GM18499 (cell line): ENCODE results near the gene CDC42EP2.

ENCODE experiments used
- ATAC-seq: cut with Tn5 transposase; IDR thresholded peaks from one replicate; pipeline ENCODE4 v1.9.1; 2021; ENCODE audit warnings: moderate number of reproducible peaks; ENCODE audit not compliant: insufficient read depth, unreplicated experiment

Gene CDC42EP2, protein sequence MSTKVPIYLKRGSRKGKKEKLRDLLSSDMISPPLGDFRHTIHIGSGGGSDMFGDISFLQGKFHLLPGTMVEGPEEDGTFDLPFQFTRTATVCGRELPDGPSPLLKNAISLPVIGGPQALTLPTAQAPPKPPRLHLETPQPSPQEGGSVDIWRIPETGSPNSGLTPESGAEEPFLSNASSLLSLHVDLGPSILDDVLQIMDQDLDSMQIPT

DNA sequence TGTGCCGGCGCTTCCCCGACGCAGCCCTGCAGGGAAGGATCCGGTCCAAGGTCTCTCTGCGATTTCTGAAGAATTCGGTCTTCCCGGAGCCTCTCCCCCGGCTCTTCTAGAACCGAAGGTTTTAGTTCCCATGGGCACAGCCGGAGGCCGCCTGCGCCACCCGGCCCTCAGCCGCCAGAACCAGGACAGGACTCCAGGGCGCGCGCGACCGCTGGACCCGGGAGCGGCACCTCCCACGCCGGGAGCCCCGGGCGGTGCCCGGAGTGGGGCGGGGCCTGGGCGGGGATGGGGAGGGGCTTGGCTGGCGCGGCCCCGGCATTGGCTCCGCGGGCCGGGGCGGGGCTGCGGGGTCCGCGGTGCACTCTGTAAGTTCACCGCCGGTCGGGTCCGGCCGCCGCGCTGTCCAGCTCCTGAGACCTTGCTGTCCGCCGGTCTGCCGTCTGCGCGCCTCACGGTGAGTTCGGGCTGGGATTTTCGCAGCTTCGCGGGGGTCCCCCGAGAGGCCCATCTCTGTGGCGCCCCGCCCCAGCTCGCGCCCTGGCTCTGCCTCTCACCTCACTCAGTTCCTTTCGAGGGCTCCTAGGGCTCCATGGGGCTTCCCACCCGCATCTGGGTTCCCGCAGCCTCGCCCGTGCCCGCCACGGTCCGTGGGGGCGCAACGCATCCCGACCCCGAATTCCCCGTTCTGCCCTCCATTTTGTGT lies at the start of gene CDC42EP2:
Gene CDC42EP2 (plus strand): TSS at position 366 of the 703 bp plus-strand sequence. CDS start 6,033 bp downstream, outside the sequence.
- ATAC-seq, result no peak

DNA sequence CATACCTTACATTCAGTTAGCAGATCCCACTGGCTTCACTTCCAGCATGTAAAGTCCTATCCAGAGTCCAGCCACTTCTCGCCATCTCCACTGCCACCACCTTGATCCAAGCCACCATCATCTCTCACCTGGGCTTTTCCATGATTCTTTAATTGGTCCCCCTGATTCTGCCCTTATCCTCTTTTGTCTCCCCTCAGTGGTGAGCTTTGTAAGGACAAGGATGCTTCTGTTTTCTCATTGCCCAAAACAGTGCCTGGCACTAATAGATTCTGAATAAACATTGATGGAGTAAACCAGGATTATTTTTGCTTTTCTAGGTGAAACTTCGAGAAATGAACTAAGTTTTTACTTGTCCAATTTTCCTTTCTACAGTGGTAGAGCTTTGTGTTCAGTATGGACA lies 48.5 kb upstream of the CDC42EP2 start:
- no peak for ATAC-seq

DNA sequence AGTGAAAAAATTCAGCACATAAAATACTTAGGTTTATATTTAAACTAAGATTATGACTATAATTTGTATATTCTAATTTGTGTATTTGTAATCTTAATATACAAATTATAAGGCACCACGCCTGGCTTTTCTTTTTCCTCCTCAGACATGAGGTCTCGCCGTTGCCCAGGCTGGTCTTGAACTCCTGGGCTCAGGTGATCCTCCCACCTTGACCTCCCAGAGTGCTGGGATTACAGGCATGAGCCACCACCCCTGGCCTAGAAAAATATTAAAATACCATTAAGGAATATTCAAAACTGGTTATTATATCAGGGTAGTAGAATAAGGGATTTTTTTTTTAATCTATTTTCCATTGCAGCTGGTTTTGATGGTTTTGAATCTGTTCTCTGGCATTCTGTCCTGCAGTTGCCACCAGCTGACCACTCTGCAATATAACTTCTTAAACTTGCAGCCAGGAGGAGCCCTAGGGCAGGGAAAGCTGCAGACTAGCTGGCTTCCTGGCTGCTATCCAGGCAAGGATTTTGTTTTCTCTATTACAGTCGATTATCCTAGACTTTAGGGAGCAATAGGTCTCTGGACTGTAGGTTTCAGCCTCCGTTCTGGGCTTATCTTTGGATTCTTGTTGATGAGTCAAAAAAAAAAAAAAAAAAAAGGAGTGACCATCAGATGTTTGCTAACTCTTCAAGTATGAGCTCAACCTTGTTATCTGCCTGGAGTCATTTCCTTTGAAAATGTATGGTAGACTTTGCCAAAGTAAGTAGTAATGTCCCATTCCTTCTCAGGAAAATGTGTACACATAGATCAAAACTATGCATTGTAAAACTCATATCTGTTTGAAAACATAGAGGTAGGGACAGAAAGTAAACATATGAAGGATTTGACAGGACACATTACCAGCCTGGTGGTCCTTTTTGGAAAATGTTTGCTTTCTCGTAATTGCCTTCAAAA lies 39.7 kb upstream of the CDC42EP2 start:
- no peak for ATAC-seq

DNA sequence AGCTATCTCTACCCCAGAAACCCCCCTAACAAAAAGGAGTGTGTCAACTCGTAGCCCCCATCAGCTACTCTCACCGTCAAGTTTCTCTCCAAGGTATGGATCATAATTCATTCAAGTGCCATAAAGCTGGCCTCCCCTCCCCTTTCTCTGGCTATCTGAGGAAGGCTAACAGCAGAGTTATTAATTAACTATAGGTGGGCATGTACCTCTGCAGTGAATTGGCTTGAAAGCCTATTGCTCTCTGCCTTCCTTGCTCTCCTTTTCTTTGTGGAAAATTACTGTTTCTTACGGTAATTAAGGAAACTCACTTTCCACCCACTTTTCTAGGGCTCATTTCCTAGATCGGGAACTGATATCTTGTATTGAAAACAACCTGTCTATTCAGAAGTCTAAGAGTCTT lies 38.8 kb upstream of the CDC42EP2 start:
- no peak for ATAC-seq

DNA sequence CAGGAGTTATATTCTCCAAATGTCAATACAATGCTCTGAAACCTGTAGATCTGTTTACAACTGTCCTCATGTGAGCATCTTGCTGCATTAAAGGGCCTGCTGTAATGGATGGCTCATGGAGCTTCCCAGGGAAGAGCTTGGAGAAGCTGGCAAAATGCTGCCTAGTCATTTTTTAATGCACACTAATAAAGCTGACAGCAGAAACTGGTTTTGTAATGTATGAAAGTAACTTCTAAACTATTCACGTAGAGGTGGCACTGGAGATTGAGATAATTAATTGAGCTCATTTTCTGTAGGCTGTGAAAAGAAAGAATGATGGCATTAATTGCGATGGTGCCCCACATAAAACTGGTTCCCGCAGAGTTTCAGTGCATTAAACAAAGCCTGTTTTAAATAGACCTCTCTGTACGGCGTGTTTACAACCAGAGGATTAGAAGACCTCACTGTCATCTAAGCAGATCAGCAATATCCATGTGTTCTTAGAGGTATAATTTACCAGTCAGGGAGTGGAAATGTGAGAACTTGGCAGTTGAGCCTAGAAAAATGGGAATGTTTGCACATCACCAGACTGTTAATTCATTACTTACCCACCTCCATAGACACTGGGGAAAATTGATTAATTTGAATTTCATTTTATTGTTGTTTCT lies 36.9 kb upstream of the CDC42EP2 start:
- ATAC-seq, result no peak

DNA sequence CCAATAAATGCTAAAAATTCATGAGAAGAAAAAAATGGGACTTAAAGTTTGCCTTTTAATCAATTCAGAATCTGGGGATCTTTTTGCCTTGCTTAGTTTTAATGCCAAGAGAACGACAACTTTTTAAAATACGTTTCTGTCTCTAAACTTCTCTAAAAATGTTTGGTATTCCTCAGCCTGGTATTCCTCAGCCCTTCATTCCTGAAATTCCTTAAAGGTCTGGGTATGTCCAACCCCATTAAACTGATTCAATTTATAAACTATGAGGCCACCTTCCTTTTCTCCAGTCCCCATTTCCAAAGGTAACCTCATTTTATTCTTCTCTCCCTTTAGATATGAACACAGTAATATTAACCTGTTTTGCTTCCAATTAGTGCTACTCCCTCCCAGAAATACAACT lies 36.3 kb upstream of the CDC42EP2 start:
- ATAC-seq, result no peak

DNA sequence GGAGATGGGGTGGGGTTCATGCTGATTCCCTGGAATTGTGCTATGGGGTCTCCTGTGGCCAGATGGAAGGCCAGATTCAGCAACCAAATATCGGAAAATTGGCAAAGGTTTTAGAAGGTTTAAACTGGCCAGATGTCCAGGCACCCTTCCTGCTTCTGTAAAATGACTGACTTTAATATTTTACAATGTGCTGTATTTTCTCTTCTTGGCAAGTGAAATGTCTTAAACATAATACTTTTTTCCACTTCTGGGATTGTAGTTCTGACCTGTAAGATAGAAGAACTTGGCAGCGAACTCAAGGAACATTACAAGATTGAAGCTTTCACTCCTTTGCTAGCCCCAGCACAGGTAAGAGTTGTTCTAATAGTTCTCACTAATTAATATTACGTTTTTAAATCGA lies 35.4 kb upstream of the CDC42EP2 start:
- ATAC-seq, result no peak

DNA sequence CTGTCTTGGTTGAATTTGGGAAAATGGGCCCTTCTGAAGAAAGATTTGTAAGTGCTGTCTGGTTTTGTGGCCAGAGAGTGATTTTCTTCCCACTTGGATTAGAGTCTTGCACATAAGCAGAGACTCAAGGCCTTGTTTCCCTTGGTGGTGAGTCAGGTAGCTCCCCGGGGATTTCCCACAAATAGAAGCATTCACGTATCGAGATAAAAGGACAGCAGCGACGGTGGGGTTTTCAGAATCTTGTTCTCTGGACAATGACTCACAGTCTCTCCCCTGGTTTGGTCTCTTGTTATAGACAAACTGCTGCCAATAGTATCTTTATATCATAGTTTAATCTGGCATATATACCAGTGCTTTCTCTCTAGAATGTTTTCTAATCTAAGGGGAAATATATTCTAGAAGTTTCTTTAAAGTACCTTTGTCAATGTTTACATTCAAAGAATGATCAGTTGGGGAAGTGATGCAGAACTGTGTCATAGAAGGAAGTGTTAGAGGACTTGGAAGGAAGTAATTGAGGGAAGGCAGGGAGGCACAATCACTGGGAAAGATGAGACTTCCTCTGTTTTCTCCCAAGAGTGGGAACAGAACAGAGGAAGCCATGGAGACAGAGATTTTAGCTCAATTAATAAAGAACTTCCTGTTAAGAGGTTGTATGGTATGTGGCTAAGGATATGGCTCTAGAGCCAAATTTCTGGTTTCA lies 34.8 kb upstream of the CDC42EP2 start:
- ATAC-seq, result no peak

DNA sequence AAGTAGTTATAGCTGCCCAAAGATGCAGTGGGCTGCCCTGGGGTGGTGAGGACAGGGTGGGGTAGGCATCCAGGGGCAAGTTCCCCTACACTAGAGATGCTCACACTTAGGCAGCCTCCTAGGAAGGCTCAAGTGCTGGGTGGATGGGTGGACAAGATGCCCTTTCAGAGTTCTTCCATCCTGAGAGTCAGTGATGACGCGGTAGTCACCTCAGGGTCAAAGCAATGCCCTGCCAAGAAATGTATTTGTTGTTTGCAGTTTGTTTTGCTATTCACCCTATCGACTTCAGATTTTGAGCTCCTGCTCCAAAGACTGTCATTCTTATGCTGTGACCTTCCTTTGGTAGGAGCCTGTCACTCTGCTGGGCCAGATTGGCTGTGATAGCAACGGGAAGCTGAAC lies 34.0 kb upstream of the CDC42EP2 start:
- no peak for ATAC-seq

DNA sequence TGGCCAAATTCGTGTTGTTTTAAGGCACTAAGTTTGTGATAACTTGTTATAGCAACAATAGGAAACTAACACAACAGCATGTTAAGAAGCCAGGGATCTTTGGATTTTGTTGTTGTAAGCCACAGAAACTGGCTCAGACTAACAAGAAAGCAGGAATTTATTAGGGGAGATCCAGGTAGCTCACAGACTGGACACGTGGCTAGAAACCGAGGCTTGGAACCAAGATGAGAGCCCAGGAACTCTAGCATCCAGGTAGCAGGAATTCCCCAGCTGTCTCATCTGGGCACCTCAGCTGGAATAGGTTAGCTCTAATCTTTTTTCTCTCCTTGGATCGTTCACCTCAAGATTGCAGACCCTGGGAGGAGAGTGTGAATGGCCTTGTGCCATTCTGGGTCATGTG lies 28.0 kb upstream of the CDC42EP2 start:
- ATAC-seq, result no peak

DNA sequence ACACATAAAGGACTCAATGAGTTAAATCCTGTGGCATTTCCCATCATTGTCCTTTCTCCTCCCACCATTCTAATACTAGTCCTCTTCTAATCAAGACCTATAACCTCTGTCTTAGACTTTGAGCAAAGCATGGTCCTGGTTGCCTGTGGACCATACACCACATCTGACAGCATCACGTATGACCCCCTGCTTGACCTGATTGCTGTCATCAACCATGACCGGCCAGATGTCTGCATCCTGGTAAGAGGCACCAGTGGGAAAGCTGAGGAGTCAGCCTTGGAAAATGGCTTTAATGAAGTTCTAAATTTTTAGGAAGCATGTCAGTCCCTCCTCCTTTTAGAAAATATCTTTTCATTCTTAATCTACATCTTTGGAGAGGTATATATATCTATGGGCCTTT lies 27.1 kb upstream of the CDC42EP2 start:
- no peak for ATAC-seq

DNA sequence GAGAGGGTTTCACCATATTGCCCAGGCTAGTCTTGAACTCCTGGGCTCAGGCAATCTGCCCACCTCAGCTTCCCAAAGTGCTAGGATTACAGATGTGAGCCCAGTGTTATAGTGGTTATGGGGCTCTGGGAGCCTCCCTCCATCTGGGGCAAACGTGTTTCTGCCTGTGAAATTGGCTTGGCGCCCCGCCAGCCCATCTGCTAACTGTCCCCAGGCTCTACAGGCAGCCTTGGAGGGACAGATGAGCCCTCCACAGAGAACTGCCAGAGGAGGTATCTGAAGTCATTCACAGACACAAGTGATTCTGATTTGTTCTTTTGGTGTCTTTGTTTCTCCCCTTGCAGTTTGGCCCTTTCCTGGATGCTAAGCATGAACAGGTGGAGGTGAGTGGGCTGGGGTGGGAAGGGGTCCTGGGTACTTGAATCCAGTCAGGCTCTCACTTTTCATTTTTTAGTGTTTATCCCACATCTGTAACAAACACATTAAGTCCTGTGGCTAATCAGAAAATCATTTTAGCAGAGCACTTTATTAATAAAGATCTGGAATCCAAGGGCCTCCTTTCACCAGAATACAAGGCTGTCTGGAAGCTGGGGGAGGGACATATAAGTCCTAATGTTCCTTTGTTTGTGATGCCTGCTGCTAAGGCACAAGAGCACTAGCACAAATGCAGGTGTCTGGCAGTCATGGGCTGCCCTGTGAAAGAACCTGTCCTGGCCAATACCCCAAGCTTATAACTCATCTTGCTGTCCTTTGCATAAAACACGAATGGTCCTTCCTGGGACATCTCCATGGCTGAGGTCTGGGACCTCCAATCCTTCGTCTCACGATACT lies 25.7 kb upstream of the CDC42EP2 start:
- no peak for ATAC-seq

DNA sequence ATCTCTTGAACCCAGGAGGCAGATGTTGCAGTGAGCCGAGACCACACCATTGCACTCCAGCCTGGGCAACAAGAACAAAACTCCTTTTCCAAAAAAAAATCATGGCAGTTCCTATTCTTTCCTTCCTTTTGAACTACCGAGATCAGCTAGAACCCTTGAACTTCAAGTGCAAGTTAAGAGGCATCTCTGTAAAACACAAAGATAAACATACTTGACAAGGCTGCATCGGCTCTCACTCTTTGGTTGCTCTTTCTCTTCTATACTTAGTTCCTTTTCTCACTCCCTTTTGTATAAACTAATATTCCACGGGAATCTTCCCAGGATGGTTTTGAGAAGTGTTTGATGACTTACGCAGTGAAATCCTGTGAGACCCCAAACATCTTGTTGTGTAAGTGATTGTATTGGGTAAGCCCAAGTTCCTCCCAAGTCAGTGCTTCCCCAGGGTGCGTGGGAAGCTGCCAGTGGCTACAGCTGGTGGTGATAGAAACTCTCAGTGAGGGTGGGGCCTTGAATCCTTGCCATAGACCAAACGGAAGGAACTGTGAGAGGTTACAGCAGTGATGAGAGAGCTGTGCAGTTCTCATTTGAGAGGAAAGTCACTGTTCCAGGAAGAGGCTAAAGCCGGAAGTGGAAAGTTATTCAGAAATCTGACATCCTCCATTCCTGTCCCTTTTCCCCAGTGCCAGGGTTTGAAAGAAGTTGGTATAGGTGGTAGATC lies 24.1 kb upstream of the CDC42EP2 start:
- no peak for ATAC-seq

DNA sequence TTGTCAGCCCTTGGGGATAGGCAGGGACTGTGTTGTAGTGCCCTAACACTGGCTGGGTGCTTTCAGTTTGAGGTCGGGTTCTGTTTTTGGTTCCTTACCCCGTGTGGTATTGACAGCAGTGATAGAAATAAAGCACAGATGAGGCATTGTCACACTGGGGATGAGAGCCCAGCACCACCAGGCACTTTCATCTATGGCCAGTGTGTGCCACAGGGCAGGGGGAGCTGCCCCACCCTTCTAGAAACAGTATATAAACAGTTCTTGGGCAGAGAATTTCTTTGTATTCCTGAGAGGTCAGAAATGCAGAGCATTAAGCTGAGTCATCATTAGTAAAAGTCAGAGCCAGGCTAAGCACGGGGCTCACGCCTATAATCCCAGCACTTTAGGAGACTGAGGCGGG lies 23.1 kb upstream of the CDC42EP2 start:
- ATAC-seq, result no peak

DNA sequence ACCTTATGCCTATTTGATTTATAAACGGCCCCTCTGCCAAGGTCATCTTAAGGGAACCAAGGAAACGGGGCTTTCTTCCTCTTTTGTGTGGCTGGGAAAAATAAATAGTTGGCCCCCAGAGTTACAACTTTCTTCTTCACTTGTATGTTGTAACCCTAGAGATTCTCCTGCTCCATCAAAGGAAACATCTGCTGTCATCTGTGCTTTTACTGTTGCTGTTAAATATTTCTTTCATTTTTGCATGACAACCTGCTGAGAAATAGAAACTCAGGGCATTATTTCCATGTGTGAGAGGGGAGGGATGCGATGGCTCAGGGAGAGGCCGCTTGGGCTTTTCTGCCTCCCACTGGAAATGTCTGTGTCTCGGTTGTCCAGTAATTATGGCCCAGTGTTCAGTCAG lies 21.8 kb upstream of the CDC42EP2 start:
- no peak for ATAC-seq

DNA sequence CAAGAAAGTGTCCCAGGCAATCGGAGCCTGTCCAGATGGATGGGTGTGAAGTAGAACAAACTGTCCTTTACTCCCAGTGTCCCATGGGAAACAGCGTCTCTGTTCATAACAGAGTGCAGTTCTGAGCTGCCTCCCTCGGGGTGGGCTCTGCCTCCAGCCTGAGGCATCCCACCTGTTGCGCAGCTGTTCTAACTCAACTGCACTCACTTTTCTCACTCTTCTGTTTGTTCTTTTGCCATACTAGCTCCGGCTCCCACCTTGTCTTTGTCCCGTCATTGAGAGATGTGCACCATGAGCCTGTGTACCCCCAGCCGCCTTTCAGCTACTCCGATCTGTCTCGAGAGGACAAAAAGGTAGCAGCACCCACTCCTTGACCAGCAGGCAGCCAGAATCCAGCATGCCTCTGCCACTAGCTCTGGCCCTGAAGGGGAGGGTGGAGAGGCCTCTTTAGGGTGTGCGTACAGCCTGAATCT lies 20.7 kb upstream of the CDC42EP2 start:
- no peak for ATAC-seq

DNA sequence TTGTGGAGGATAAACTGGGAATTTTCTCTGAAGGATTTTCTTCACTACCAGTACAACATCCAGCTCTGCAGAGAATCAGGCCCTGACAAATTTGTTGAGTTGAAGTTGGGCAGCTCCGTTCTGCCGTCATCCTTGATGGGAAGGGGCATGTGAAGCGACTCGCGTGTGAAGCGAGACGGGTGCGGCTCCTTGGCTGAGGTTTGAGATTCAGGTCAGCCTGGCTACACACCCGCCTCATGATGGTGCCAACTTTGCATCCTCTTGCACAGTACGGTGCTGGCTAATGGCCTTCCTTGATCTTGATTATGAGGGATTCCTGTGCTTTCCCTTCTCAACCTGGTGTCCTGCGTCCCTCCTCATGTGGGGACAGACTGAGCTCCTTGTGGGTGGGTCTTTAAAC lies 19.7 kb upstream of the CDC42EP2 start:
- no peak for ATAC-seq

DNA sequence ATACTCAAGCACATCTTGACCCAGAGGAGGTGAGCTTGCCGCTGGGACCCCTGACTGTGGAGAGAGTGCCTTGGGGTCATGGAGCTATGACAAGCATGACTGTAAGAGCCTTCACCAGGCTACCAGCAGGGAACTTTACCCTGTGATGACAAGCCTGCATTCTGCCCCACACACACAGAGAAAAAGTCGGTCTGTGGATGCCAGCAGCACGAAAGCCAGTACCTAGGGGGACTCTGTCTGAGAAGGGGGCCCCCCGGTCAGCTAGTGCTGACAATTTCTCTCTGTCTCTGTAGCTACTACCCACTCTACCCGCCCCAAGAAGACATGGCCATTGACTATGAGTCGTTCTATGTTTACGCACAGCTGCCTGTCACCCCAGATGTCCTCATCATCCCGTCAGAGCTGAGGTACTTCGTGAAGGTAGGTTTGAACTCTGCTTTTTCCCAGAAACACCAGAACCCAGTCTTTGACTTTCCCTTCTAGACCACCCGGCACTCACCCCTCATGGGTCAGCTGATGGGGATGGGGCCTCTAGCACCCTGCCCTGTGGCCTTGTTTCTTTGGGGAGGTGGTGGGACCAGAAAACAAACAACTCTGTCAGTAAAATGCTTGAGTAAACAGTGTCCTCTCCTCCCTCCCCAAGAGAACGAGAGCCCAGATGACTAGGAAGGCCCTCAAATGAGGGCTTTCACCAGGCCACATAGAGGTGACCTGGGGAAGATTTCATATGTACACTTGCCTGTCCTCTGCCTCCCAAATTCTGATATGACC lies 18.9 kb upstream of the CDC42EP2 start:
- ATAC-seq, result no peak
